ENCODE results near the gene ELFN1.

The ELFN1 gene

GRCh38 chr7:1712907-1713501, 42.9 kb downstream of the ELFN1 start:
- Histone ChIP-seq H3K27me3 (replicated peaks; ENCODE audit: control insufficient read depth, insufficient read depth, low read length) (peaks cover 2% of the 10 kb centered on the region), H3K4me3 (replicated peaks; ENCODE audit: low read depth, low read length) (no peak overlapping the region), H3K36me3 (ENCODE audit: control insufficient read depth, insufficient read depth, low read length) (no peaks in the 10 kb centered on the region)
- no peak for TF ChIP-seq CTCF (IDR thresholded peaks at IDR 0.05; ENCODE audit: insufficient read depth, low read length, poor library complexity, severe bottlenecking)
- no peak for DNase-seq (ENCODE audit: extremely low read depth, insufficient read length)

GRCh38 chr7:1713502-1714484, 43.7 kb downstream of the ELFN1 start:
- no peak for TF ChIP-seq CTCF (IDR thresholded peaks at IDR 0.05; ENCODE audit: insufficient read depth, low read length, poor library complexity, severe bottlenecking)
- no peak for DNase-seq (ENCODE audit: extremely low read depth, insufficient read length)

GRCh38 chr7:1714583-1715330, 44.7 kb downstream of the ELFN1 start:
- peaks cover 2% of the 10 kb centered on the region for H3K27me3 ChIP-seq (replicated peaks; ENCODE audit: control insufficient read depth, insufficient read depth, low read length)
- DNase-seq (ENCODE audit: extremely low read depth, insufficient read length), result no peak
- TF ChIP-seq CTCF (IDR thresholded peaks at IDR 0.05; ENCODE audit: insufficient read depth, low read length, poor library complexity, severe bottlenecking), result no peak
- H3K4me3 ChIP-seq (replicated peaks; ENCODE audit: low read depth, low read length), result no peak overlapping the region
- H3K36me3 ChIP-seq (ENCODE audit: control insufficient read depth, insufficient read depth, low read length), result no peaks in the 10 kb centered on the region

More at GRCh38 chr7:1713502-1714484, 43.7 kb downstream of the ELFN1 start:
- peaks cover 2% of the 10 kb centered on the region for H3K27me3 ChIP-seq (replicated peaks; ENCODE audit: control insufficient read depth, insufficient read depth, low read length)
- H3K36me3 ChIP-seq (ENCODE audit: control insufficient read depth, insufficient read depth, low read length), result no peaks in the 10 kb centered on the region
- H3K4me3 ChIP-seq (replicated peaks; ENCODE audit: low read depth, low read length), result no peak overlapping the region

GRCh38 chr7:1715331-1715625, 45.2 kb downstream of the ELFN1 start:
- no peak for TF ChIP-seq CTCF (IDR thresholded peaks at IDR 0.05; ENCODE audit: insufficient read depth, low read length, poor library complexity, severe bottlenecking)
- H3K27me3 ChIP-seq (replicated peaks; ENCODE audit: control insufficient read depth, insufficient read depth, low read length), result peaks cover 2% of the 10 kb centered on the region
- H3K36me3 ChIP-seq (ENCODE audit: control insufficient read depth, insufficient read depth, low read length), result no peaks in the 10 kb centered on the region
- no peak for DNase-seq (ENCODE audit: extremely low read depth, insufficient read length)
- no peak overlapping the region for H3K4me3 ChIP-seq (replicated peaks; ENCODE audit: low read depth, low read length)

- no peak for DNase-seq (ENCODE audit: extremely low read depth, insufficient read length)
- no peak for TF ChIP-seq CTCF (IDR thresholded peaks at IDR 0.05; ENCODE audit: insufficient read depth, low read length, poor library complexity, severe bottlenecking)
- peaks cover 2% of the 10 kb centered on the region for H3K27me3 ChIP-seq (replicated peaks; ENCODE audit: control insufficient read depth, insufficient read depth, low read length)
Observed at GRCh38 chr7:1715671-1716074, 45.6 kb downstream of the ELFN1 start.

More at GRCh38 chr7:1715671-1716074, 45.6 kb downstream of the ELFN1 start:
- H3K36me3 ChIP-seq (ENCODE audit: control insufficient read depth, insufficient read depth, low read length), result no peaks in the 10 kb centered on the region
- no peak overlapping the region for H3K4me3 ChIP-seq (replicated peaks; ENCODE audit: low read depth, low read length)
